ENCODE measurements around the gene TACC2. TPM values are rescaled to one million over a fixed set of nuclear protein-coding genes. Genes with fewer than 3 reads are reported as not detected.

TACC2 gene
- total and polyA plus RNA-seq, 9 of the 15 experiments (the other 6 are each of a cell fraction or from before 2014, with no cell fraction given), result under 0.01 to 0.35 (median 0.03) TPM; not detected in 6

GRCh38 chr10:122042836-122043235 is 53.9 kb downstream of the TACC2 start:
- Histone ChIP-seq H3K9me1 (ENCODE audit: control insufficient read depth, insufficient read depth, low read length) (no peaks in the 10 kb centered on the region), H4K20me1 (replicated peaks; ENCODE audit: control insufficient read depth, insufficient read depth, low read length) (no peaks in the 10 kb centered on the region), H3K9me3 (replicated peaks; ENCODE audit: control insufficient read depth, insufficient read depth, low read depth, low read length) (no peaks in the 10 kb centered on the region), H3K4me2 (ENCODE audit: insufficient read depth, low read length) (no peak overlapping the region), H3K4me3 (no peak overlapping the region), H2AFZ (ENCODE audit: low read depth, low read length) (no peak overlapping the region), H3K4me1 (replicated peaks in 1 of 2; ENCODE audit: control insufficient read depth in 2 of 2, insufficient read depth in 2 of 2, low read length in 2 of 2) (no peaks in the 10 kb centered on the region), H3K36me3 (ENCODE audit: control insufficient read depth, insufficient read depth, low read length) (no peaks in the 10 kb centered on the region), H3K79me2 (ENCODE audit: control insufficient read depth, insufficient read depth, low read length) (no peaks in the 10 kb centered on the region), H3K27ac (ENCODE audit: extremely low read depth, low read depth, low read length) (no peak overlapping the region), H3K9ac (ENCODE audit: insufficient read depth in 1 of 2, low read depth in 2 of 2, low read length in 2 of 2) (no peak overlapping the region), H3K27me3 (ENCODE audit: control insufficient read depth in 2 of 2, insufficient read depth in 2 of 2, low read length in 2 of 2) (peaks cover 15 to 38% of the 10 kb centered on the region in 2 experiments; a peak in 3 of 5 replicates)
- intact Hi-C loops (cut with micrococcal nuclease) (no loop called here), in situ Hi-C loops (cut with MboI) (no loop called here)
- DNase-seq (ENCODE audit: extremely low read depth in 1 of 4, low spot score in 3 of 4) (no peak), FAIRE-seq (no peak), ATAC-seq (no peak)
- ChIA-PET POLR2A (no interaction called here), CTCF (ENCODE audit: low intra/inter-chr PET ratio) (no interaction called here)
- TF ChIP-seq ZSCAN32 (CRISPR knock-in tag; IDR thresholded peaks at IDR 0.05), result no peak
- TF ChIP-seq ZNF124 (CRISPR knock-in tag; IDR thresholded peaks at IDR 0.05), result no peak
- no peak for TF ChIP-seq CTCFL (IDR thresholded peaks at IDR 0.05; ENCODE audit: borderline replicate concordance, insufficient read depth, low read depth, low read length, poor library complexity, severe bottlenecking)
- TF ChIP-seq, protein P1, sequence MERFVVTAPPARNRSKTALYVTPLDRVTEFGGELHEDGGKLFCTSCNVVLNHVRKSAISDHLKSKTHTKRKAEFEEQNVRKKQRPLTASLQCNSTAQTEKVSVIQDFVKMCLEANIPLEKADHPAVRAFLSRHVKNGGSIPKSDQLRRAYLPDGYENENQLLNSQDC (CRISPR knock-in tag; IDR thresholded peaks at IDR 0.05), result no peak
- no peak for TF ChIP-seq CSDE1 (IDR thresholded peaks at IDR 0.05)
- no peak for TF ChIP-seq TAF7 (tag; IDR thresholded peaks at IDR 0.05)
- TF ChIP-seq CLOCK (CRISPR knock-in tag; IDR thresholded peaks at IDR 0.05; ENCODE audit: borderline replicate concordance), result no peak
- WGBS (ENCODE audit: insufficient coverage, low coverage, missing lambda C conversion rate), result 0% methylated on average over 1 of the region's 1 CpG
- no TSS peak for BruUV-seq (replicated peaks)
